ENCODE measurements around the gene COP1. TPM values are rescaled to one million over a fixed set of nuclear protein-coding genes. Genes with fewer than 3 reads are reported as not detected.
A peak's percentile ranks its signal among the peaks of the same experiment; 100 is the strongest.

Gene COP1
- total RNA-seq, 1 donor from 2014 or later: 64.9 TPM

- H3K4me3 Mint-ChIP-seq (ENCODE audit: unreplicated experiment): no peak overlapping the region
Measured at GRCh38 chr1:176165573-176165972, 41.5 kb downstream of the COP1 start.

GRCh38 chr1:176164014-176164678 lies 42.9 kb downstream of the COP1 start:
- H3K4me1 Mint-ChIP-seq (ENCODE audit: unreplicated experiment): peaks cover 3% of the 10 kb centered on the region
- DNase-seq (ENCODE audit: low spot score): no peak
- no peak for TF ChIP-seq CTCF (IDR thresholded peaks at IDR 0.05; ENCODE audit: unreplicated experiment)
- peaks cover 3% of the 10 kb centered on the region for H3K27me3 Mint-ChIP-seq (ENCODE audit: unreplicated experiment)
- H3K4me3 Mint-ChIP-seq (ENCODE audit: unreplicated experiment): no peak overlapping the region
- H3K36me3 Mint-ChIP-seq (ENCODE audit: low read depth, unreplicated experiment): peaks cover 8% of the 10 kb centered on the region
- no peak overlapping the region for H3K27ac Mint-ChIP-seq (ENCODE audit: unreplicated experiment)
- H3K9me3 Mint-ChIP-seq (ENCODE audit: unreplicated experiment): no peaks in the 10 kb centered on the region

More at GRCh38 chr1:176165573-176165972, 41.5 kb downstream of the COP1 start:
- H3K27ac Mint-ChIP-seq (ENCODE audit: unreplicated experiment): no peak overlapping the region
- peaks cover 3% of the 10 kb centered on the region for H3K4me1 Mint-ChIP-seq (ENCODE audit: unreplicated experiment)
- peaks cover 3% of the 10 kb centered on the region for H3K27me3 Mint-ChIP-seq (ENCODE audit: unreplicated experiment)
- H3K9me3 Mint-ChIP-seq (ENCODE audit: unreplicated experiment): no peaks in the 10 kb centered on the region
- no peak for TF ChIP-seq CTCF (IDR thresholded peaks at IDR 0.05; ENCODE audit: unreplicated experiment)
- DNase-seq (ENCODE audit: low spot score): no peak
- peaks cover 13% of the 10 kb centered on the region for H3K36me3 Mint-ChIP-seq (ENCODE audit: low read depth, unreplicated experiment)

DNA sequence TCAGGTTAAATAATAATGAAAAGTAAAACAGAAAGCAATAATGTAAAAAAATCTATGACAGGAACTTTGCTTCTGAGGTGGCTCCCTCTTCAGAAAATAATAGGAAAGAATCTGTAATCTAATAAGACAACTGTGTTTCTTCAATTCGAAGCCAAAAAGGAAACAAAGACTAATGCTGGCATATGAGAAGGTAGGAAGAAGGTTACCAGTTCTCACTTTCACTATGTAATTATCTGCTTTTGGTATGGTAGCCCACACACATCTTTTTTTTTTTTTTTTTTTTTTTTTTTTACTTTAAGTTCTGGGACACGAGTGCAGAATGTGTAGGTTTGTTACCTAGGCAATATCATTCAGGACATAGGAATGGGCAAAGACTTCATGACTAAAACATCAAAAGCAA lies 47.1 kb downstream of the COP1 start:
- Mint-ChIP-seq H3K4me1 (ENCODE audit: unreplicated experiment) (no peaks in the 10 kb centered on the region), H3K36me3 (ENCODE audit: low read depth, unreplicated experiment) (peaks cover 18% of the 10 kb centered on the region), H3K4me3 (ENCODE audit: unreplicated experiment) (no peak overlapping the region), H3K9me3 (ENCODE audit: unreplicated experiment) (no peaks in the 10 kb centered on the region), H3K27me3 (ENCODE audit: unreplicated experiment) (peaks cover 4% of the 10 kb centered on the region), H3K27ac (ENCODE audit: unreplicated experiment) (no peak overlapping the region)
- TF ChIP-seq CTCF (IDR thresholded peaks at IDR 0.05; ENCODE audit: unreplicated experiment): no peak
- DNase-seq (ENCODE audit: low spot score): no peak

GRCh38 chr1:176157995-176158394 lies 49.1 kb downstream of the COP1 start:
- no peak for TF ChIP-seq CTCF (IDR thresholded peaks at IDR 0.05; ENCODE audit: unreplicated experiment)
- H3K27ac Mint-ChIP-seq (ENCODE audit: unreplicated experiment): no peak overlapping the region

DNA sequence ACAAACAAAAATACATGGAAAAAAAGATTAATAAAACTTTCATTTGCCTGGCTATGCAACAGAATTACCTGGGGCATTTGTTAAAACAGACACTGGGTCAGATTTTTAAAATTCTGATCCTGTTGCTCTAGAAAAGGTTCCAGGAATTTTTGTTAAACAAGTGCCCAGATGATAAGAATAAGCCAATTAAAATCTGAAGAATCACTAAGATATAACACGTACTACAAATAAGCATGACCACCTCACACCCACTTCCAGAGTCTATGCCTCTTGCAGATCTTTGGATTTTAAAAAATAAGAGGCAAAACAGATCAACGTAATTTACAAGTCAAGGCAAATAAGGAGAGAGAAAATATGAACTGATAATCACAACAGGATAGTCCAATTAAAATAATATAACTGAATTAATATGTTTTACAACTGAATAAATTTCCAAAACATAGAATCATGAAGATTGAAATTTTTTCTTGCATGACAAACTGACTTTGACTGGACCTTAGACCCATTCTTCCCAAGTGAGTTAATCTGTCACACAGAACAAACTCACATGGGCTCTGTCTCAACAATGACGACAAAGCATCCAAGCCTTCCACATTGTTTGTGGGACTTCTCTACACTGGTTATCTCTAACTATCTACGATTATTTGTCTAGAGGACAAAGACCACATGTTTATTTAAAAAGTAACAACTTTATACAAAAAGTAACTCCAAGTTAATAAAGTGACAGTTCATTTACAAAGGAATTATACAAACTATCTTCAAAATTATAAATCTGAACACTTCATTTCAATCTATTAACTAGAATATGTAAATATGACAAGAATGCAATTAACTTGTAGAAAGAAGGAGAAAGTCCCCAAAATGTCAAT lies 56.9 kb downstream of the COP1 start:
- DNase-seq (ENCODE audit: low spot score): no peak
- no peak for TF ChIP-seq CTCF (IDR thresholded peaks at IDR 0.05; ENCODE audit: unreplicated experiment)
- Mint-ChIP-seq H3K27ac (ENCODE audit: unreplicated experiment) (no peak overlapping the region), H3K27me3 (ENCODE audit: unreplicated experiment) (no peaks in the 10 kb centered on the region), H3K4me3 (ENCODE audit: unreplicated experiment) (no peak overlapping the region), H3K4me1 (ENCODE audit: unreplicated experiment) (peaks cover 2% of the 10 kb centered on the region), H3K36me3 (ENCODE audit: low read depth, unreplicated experiment) (peaks cover 13% of the 10 kb centered on the region), H3K9me3 (ENCODE audit: unreplicated experiment) (no peaks in the 10 kb centered on the region)

More at GRCh38 chr1:176157995-176158394, 49.1 kb downstream of the COP1 start:
- Mint-ChIP-seq H3K9me3 (ENCODE audit: unreplicated experiment) (no peaks in the 10 kb centered on the region), H3K4me1 (ENCODE audit: unreplicated experiment) (no peaks in the 10 kb centered on the region), H3K4me3 (ENCODE audit: unreplicated experiment) (peak overlapping the region; percentile 47), H3K36me3 (ENCODE audit: low read depth, unreplicated experiment) (peaks cover 24% of the 10 kb centered on the region), H3K27me3 (ENCODE audit: unreplicated experiment) (peaks cover 4% of the 10 kb centered on the region)
- DNase-seq (ENCODE audit: low spot score): no peak

Measured in endothelial cell (in vitro differentiated cells).